Tibial artery (tissue), 4 donors: ENCODE results near the gene RAB13.

Experiments used
- DNase-seq, 2 donors: peaks; one replicate each; pipeline ENCODE4 v3.0.0-alpha.2; 2019
- H3K27ac ChIP-seq, 2 donors: fragments of 200-600 bp; sonication (generic) in 1 of 2; 1 replicate in 1 of 2; 2 replicates in 1 of 2; pipeline ENCODE4 v1.5.1; 2018 to 2019; ENCODE audit warnings: mild to moderate bottlenecking in 1 of 2
- H3K27me3 ChIP-seq, 2 donors: fragments of 200-600 bp; sonication (generic) in 1 of 2; one replicate each; pipeline versions ENCODE4 v1.5.1 to v1.6.0; 2016 to 2019
- H3K36me3 ChIP-seq, 3 donors: fragments of 200-600 bp; sonication (generic) in 2 of 3; one replicate each; pipeline ENCODE4 v1.5.1; 2016 to 2019; ENCODE audit warnings: mild to moderate bottlenecking in 2 of 3
- H3K4me1 ChIP-seq, 4 donors: fragments of 200-600 bp; sonication (generic) in 2 of 4; 1 replicate in 3 of 4; 2 replicates in 1 of 4; pipeline ENCODE4 v1.5.1; 2016 to 2019
- H3K4me3 ChIP-seq, 2 donors: fragments of 200-600 bp; sonication (generic) in 1 of 2; 1 replicate in 1 of 2; 2 replicates in 1 of 2; pipeline ENCODE4 v1.5.1; 2018 to 2019; ENCODE audit warnings: mild to moderate bottlenecking in 2 of 2
- H3K9me3 ChIP-seq, 3 donors: fragments of 200-600 bp; sonication (generic) in 1 of 3; one replicate each; pipeline ENCODE4 v1.5.1; 2016 to 2019
- intact Hi-C: fragments of 100-400 bp; cut with DNase I; formaldehyde crosslinking; loops from one replicate; pipeline ENCODE4 v1.15.0; 2023; ENCODE audit warnings: low total_unique reads
- TF ChIP-seq, protein P1 (sequence below), 2 experiments: fragments of 200-600 bp in 1 of 2; fragments of 450-650 bp in 1 of 2; IDR thresholded peaks; one replicate each; pipeline ENCODE4 v1.5.1; 2017 to 2019; ENCODE audit warnings: antibody characterized with exemption in 2 of 2, mild to moderate bottlenecking in 1 of 2, moderate library complexity in 1 of 2

RAB13 gene

DNA sequence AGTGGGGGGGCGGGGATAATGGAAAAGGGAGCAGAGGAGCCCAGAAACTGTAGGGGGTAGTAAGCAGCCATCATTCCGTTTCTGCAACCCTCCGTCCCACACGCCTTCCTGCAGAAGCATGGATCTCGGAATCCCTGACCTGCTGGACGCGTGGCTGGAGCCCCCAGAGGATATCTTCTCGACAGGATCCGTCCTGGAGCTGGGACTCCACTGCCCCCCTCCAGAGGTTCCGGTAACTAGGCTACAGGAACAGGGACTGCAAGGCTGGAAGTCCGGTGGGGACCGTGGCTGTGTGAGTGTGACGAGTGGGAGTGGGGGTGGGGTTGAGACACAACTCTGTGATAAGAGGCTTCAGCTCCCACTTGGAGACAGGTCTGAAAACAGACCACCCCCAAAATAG is 17.7 kb downstream of the RAB13 start:
- H3K36me3 ChIP-seq, result peaks cover 0 to 13% (median under 1%) of the 10 kb centered on the region in 3 donors
- H3K4me1 ChIP-seq, result peaks cover 0 to 43% (median 27%) of the 10 kb centered on the region in 4 donors
- DNase-seq, result no peak
- H3K4me3 ChIP-seq, result peak overlapping the region; percentile 62
- peak overlapping the region; percentile 78 to 88 for H3K27ac ChIP-seq
- TF ChIP-seq, protein P1, sequence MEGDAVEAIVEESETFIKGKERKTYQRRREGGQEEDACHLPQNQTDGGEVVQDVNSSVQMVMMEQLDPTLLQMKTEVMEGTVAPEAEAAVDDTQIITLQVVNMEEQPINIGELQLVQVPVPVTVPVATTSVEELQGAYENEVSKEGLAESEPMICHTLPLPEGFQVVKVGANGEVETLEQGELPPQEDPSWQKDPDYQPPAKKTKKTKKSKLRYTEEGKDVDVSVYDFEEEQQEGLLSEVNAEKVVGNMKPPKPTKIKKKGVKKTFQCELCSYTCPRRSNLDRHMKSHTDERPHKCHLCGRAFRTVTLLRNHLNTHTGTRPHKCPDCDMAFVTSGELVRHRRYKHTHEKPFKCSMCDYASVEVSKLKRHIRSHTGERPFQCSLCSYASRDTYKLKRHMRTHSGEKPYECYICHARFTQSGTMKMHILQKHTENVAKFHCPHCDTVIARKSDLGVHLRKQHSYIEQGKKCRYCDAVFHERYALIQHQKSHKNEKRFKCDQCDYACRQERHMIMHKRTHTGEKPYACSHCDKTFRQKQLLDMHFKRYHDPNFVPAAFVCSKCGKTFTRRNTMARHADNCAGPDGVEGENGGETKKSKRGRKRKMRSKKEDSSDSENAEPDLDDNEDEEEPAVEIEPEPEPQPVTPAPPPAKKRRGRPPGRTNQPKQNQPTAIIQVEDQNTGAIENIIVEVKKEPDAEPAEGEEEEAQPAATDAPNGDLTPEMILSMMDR (IDR thresholded peaks at IDR 0.05), result no peak
- intact Hi-C loops, result no loop called here
- no peaks in the 10 kb centered on the region for H3K27me3 ChIP-seq
- H3K9me3 ChIP-seq, result no peaks in the 10 kb centered on the region

DNA sequence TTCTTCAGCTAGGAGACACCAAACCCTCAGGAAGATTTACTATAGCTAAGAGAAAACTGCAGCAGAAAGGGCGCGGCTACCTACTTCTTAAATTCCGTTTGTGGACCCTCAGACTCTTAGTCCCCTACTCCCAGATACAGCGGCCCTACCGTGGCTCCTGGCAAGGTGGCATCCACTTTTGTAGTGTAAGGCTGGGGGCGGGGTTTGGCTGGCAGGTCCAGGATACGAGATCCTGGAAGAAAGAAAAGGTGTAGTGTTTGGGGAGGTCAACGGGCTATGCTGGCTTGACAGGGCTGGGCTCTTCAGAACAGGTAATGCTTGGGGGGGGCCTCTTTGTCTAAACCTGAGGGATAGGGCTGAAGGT is 18.2 kb downstream of the RAB13 start:
- H3K4me1 ChIP-seq, result peaks cover 0 to 44% (median 27%) of the 10 kb centered on the region in 4 donors
- no peaks in the 10 kb centered on the region for H3K9me3 ChIP-seq
- intact Hi-C loops, result no loop called here
- peak; percentile 48 to 75 for DNase-seq
- H3K36me3 ChIP-seq, result peaks cover 0 to 8% (median 0%) of the 10 kb centered on the region in 3 donors
- peak overlapping the region; percentile 78 to 88 for H3K27ac ChIP-seq
- H3K4me3 ChIP-seq, result peak overlapping the region; percentile 62
- TF ChIP-seq, protein P1 (IDR thresholded peaks at IDR 0.05), result no peak
- no peaks in the 10 kb centered on the region for H3K27me3 ChIP-seq

DNA sequence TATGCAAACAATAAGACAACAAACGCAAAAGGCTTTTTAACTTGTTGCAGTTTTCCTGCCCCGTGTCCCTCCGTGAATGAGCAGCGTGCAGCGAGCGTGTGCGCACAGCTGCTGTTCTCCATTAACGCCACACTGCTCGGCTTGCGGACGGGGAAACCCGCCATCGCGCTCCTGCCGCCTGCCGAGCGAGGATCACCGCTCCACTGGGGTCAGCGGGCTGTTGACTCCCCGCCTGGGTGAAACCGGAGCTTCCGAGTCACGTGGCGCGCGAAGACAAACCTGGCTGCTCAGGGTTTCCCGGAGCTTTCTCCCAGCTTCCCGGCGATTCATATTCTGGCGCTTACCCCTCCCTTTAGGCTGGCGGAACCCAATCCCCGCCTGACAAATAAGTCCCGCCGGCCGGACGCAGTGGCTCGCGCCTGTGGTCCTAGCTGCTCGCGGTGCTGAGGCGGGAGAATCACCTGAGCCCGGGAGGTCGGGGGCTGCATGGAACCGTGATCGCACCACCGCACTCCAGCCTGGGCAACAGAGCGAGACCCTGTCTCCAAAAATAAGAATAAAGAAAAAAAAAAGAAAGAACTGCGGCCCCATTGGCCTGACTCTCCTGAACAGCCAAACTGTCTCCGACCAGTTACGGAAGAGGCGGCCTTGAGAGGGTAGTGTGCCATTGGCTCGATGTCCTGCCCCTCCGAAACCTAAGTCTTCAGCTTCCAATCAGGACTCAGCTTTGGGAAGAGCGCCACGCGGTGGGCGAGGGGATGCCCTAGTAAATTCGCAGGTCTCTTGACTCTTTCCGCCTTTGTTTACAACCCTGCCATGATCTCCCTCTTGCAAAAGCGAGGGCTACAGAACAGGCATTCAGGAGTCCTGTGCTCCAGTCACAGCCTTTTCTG is 18.8 kb downstream of the RAB13 start, which contains the start of gene CREB3L4:
TSS of gene CREB3L4 (plus strand) at position 796 of the 893 bp plus-strand sequence. CDS start 624 bp downstream, outside the sequence.
- TF ChIP-seq, protein P1 (IDR thresholded peaks at IDR 0.05), result peak; percentile 17 to 37
- peaks cover 0 to 50% (median 31%) of the 10 kb centered on the region in 4 donors for H3K4me1 ChIP-seq
- no peaks in the 10 kb centered on the region for H3K27me3 ChIP-seq
- intact Hi-C loops, result no loop called here
- DNase-seq, result peak; percentile 94 to 96
- peak within 1 kb of the TSS; percentile 78 to 88 for H3K27ac ChIP-seq
- H3K36me3 ChIP-seq, result peaks cover 0 to 2% (median 0%) of the 10 kb centered on the region in 3 donors
- H3K9me3 ChIP-seq, result no peaks in the 10 kb centered on the region
- peak within 1 kb of the TSS; percentile 62 for H3K4me3 ChIP-seq

DNA sequence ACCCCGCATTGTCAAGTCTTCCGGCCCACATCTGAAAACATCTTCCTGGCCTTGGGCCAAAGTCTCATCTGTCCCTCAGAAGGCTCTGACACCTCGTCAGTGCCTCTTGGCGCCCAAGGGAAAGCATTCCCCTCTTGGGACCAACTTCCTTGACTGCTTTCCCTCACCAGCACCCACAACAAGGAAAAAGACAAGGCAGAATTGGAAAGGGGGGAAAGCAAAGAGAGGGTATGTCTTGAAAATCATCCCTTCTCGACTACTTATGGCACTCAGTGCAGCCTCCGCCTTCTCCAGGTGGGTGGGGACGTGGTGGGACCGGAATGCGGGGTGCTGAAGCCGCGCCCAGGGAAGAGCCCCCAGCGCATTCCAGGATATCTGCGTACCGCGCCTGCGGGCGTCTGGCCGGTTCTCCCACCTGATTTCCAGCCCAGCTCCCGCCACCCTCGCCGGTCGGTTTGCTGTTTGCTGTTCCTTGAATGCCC is 22.2 kb downstream of the RAB13 start:
- Histone ChIP-seq H3K4me3 (peak overlapping the region; percentile 71 to 72), H3K27ac (peak overlapping the region; percentile 89 to 95), H3K36me3 (peaks cover 0 to 16% (median 12%) of the 10 kb centered on the region in 3 donors), H3K4me1 (peaks cover 0 to 62% (median 50%) of the 10 kb centered on the region in 4 donors), H3K9me3 (no peaks in the 10 kb centered on the region), H3K27me3 (no peaks in the 10 kb centered on the region)
- no peak for DNase-seq
- TF ChIP-seq, protein P1 (IDR thresholded peaks at IDR 0.05), result no peak
- intact Hi-C loops, result no loop called here

DNA sequence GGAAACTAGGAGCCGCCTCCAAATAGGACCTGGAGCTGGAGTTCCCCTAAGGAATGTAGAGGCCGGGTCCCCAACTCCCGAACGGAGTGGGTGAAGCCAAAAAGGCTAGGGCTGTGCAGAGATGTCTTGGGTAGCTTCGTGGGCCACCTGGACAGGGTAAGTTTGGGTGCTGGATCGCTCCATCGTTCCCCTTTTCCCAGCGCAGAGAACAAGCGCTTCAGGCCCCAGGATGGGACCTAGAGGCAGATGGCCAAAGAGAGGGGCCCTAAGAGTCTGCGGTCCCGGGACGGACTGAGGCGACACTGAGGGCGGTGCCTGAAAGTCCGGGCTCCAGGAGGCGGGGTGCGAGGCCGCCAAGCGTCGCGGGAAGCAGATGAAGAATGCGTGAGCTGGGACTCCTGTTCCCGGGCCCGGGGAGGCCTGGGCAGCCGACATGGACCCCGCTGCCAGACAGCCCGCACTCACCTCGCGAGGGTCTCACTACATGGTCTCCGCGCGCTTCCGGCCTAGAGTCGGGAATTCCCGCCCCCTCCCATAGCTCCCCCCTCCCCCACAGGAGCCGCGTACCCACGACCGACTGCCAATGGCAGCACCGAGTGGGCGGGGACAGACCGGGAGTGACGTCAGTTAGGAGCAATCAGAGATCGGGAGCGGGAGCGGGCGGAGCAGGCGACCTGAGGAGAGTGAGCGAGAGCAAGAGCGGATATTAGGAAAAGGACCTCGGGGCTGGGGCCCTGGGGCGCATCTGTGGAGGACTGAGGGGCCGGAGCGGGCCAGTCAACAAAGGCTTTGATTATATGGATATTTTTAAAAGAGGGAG is 22.9 kb downstream of the RAB13 start, which contains the start of gene SLC39A1:
TSS of gene SLC39A1 (minus strand) at position 508 of the 820 bp plus-strand sequence. CDS start 822 bp downstream, outside the sequence.
- TF ChIP-seq, protein P1 (IDR thresholded peaks at IDR 0.05), result no peak
- H3K9me3 ChIP-seq, result no peaks in the 10 kb centered on the region
- peaks cover 0 to 16% (median 12%) of the 10 kb centered on the region in 3 donors for H3K36me3 ChIP-seq
- H3K4me1 ChIP-seq, result peaks cover 0 to 58% (median 48%) of the 10 kb centered on the region in 4 donors
- H3K27me3 ChIP-seq, result no peaks in the 10 kb centered on the region
- peak within 1 kb of the TSS; percentile 89 to 95 for H3K27ac ChIP-seq
- H3K4me3 ChIP-seq, result peak within 1 kb of the TSS; percentile 71 to 72
- peak; percentile 99 to 100 for DNase-seq
- intact Hi-C loops, result no loop called here
